Subcutaneous abdominal adipose tissue (tissue), 5 donors: Measurements from ENCODE around the gene CNTNAP2.

Experiments
- H3K27ac ChIP-seq: one replicate; pipeline ENCODE4 v1.7.0; 2013; ENCODE audit warnings: low read depth, mild to moderate bottlenecking, inconsistent platforms, low read length, moderate library complexity
- H3K27me3 ChIP-seq, 5 donors: one replicate each; pipeline ENCODE4 v1.7.0; 2013; ENCODE audit warnings: low read length in 5 of 5, inconsistent platforms in 1 of 5; ENCODE audit not compliant: control insufficient read depth in 5 of 5, insufficient read depth in 4 of 5
- H3K36me3 ChIP-seq, 5 donors: one replicate each; pipeline ENCODE4 v1.7.0; 2013; ENCODE audit warnings: low read length in 5 of 5; ENCODE audit not compliant: control insufficient read depth in 5 of 5, insufficient read depth in 5 of 5
- H3K4me1 ChIP-seq, 5 donors: one replicate each; pipeline ENCODE4 v1.7.0; 2013; ENCODE audit warnings: low read length in 5 of 5, mild to moderate bottlenecking in 3 of 5, moderate library complexity in 1 of 5; ENCODE audit not compliant: control insufficient read depth in 5 of 5, insufficient read depth in 5 of 5
- H3K4me3 ChIP-seq, 5 donors: one replicate each; pipeline ENCODE4 v1.7.0; 2013; ENCODE audit warnings: low read length in 5 of 5, low read depth in 1 of 5
- H3K9ac ChIP-seq, 5 donors: one replicate each; pipeline ENCODE4 v1.7.0; 2013; ENCODE audit warnings: low read length in 5 of 5, mild to moderate bottlenecking in 4 of 5, moderate library complexity in 3 of 5
- H3K9me3 ChIP-seq, 5 donors: one replicate each; pipeline ENCODE4 v1.7.0; 2013; ENCODE audit warnings: low read length in 5 of 5; ENCODE audit not compliant: control insufficient read depth in 5 of 5
- donor health status: healthy.
- donor health status: healthy.
- donor health status: healthy.
- donor health status: healthy.
- donor health status: healthy.

CNTNAP2 gene

DNA sequence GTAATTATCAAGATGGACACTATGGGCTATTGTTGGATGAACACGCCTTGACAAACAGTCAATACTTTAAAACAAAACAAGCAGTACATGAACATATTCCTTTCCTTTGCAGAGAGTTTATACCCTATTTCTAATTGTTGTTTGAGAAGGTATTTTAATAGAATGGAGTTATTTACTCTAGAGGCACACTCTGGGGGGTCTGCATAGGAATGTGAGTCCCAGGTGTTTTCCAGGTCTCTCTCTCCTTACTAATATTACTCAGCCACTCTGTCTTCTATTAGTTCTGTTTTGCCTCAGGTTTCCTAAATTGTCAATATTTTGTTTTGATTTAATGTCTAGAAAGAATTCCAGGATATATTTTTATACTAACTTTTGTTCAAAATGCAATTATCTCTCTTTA, 1091.4 kb downstream of the CNTNAP2 start:
- Histone ChIP-seq H3K27me3 (no peaks in the 10 kb centered on the region), H3K36me3 (no peaks in the 10 kb centered on the region), H3K9ac (no peak overlapping the region)

DNA sequence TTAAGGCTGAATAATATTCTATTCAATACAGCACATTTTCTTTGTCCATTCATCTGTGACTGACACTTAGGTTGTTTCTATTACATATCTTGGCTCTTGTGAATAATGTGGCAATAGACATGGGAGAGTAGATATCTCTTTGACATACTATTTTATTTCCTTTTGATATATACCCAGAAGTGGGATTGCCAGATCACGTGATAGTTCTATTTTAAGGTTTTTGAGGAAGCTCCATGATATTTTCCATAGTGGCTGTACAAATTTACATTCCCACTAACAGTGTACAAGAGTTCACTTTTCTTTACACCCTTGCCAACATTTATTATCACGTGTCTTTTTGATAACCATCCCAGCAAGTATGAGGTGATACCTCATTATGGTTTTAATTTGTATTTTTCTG, 1114.7 kb downstream of the CNTNAP2 start:
- Histone ChIP-seq H3K4me3 (no peak overlapping the region), H3K27me3 (no peaks in the 10 kb centered on the region), H3K27ac (no peak overlapping the region), H3K9me3 (no peaks in the 10 kb centered on the region), H3K9ac (no peak overlapping the region), H3K36me3 (no peaks in the 10 kb centered on the region), H3K4me1 (no peaks in the 10 kb centered on the region)

More for the DNA sequence above, 1091.4 kb downstream of the CNTNAP2 start:
- no peak overlapping the region for H3K4me3 ChIP-seq
- H3K27ac ChIP-seq, result no peak overlapping the region
- peaks cover 0 to 6% (median 0%) of the 10 kb centered on the region in 5 donors for H3K9me3 ChIP-seq
- no peaks in the 10 kb centered on the region for H3K4me1 ChIP-seq

DNA sequence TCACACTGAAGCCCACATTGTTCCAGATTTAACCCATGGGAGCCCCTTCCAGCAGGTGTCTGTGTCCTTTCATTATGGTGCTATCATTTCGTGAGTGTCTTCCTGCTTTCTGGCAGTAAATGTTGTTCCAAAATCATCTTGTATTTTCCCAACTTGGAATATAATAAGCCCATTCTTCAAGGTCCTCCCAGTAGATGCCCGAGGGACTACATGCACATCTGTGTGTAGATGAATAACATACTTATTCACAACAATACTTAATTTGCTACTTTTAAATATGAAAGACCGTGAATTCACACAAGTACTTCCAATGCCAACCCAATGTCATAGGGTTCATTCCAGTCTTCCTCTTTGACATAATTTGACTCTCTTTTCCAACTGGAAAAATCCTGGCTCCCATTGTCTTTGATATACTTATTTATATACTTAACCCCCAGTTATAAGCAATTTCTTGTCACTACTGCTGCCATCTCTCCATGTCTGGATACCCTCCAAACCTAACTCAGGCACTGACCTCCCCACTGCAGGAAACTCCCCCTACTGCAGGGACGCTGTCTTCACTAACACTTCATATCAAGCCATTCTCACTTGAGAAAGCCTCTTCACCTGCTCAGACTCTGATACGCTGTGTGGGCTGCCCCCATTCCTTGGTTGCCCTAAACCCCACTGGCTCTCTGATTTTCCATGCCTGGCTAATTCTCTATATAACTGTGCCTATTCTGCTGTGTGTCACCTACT, 1119.2 kb downstream of the CNTNAP2 start:
- Histone ChIP-seq H3K9me3 (no peaks in the 10 kb centered on the region), H3K4me3 (no peak overlapping the region), H3K27ac (no peak overlapping the region)

DNA sequence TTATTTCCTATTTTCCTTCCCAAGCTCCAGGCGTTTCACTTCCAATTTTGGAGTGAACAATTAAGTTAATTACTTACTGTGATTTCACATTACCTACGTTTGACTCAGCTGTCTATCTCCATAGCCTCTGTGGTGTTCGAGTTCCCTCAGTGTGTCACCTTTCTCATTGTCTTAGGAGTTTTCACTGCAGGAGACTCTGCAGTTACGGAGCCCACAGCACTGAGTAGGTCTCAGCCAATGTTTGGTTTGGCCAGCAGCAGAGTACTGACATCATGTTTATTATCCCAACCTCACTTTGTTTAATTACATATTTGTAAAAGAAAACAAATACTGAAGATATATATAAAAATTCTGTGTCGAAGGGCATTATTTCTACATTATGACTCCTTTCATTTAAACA, 1123.9 kb downstream of the CNTNAP2 start:
- Histone ChIP-seq H3K27ac (no peak overlapping the region), H3K9ac (no peak overlapping the region), H3K9me3 (no peaks in the 10 kb centered on the region), H3K4me3 (no peak overlapping the region), H3K36me3 (no peaks in the 10 kb centered on the region), H3K27me3 (no peaks in the 10 kb centered on the region), H3K4me1 (no peaks in the 10 kb centered on the region)

More for the DNA sequence above, 1119.2 kb downstream of the CNTNAP2 start:
- H3K9ac ChIP-seq, result no peak overlapping the region
- H3K36me3 ChIP-seq, result no peaks in the 10 kb centered on the region
- H3K4me1 ChIP-seq, result no peaks in the 10 kb centered on the region
- no peaks in the 10 kb centered on the region for H3K27me3 ChIP-seq

GRCh38 chr7:147245274-147245673, 1128.7 kb downstream of the CNTNAP2 start:
- H3K4me1 ChIP-seq, result no peaks in the 10 kb centered on the region
- no peak overlapping the region for H3K4me3 ChIP-seq
- H3K9ac ChIP-seq, result no peak overlapping the region
- H3K9me3 ChIP-seq, result no peaks in the 10 kb centered on the region
- no peaks in the 10 kb centered on the region for H3K36me3 ChIP-seq
- H3K27me3 ChIP-seq, result no peaks in the 10 kb centered on the region
- H3K27ac ChIP-seq, result no peak overlapping the region

DNA sequence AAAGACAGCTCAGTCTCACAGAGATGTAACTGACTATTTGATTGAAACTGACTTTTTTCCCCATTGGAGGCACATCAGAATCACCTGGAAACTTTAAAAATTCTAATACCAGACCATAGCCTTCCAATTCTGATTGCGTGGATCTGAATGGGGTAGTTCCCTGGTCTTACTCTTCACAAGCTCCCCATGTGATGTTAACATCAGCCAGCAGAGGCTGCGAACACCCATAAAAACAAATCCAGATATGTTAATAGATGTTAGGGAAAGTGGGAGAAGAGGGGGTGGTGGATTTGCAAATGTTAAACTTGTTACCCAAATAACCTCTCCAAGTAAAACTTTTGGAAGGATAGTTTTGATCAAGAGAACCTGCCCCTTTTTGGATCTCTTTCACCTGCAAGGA, 1133.4 kb downstream of the CNTNAP2 start:
- no peaks in the 10 kb centered on the region for H3K27me3 ChIP-seq
- H3K9ac ChIP-seq, result no peak overlapping the region
- H3K27ac ChIP-seq, result no peak overlapping the region
- no peaks in the 10 kb centered on the region for H3K9me3 ChIP-seq
- no peak overlapping the region for H3K4me3 ChIP-seq
- H3K36me3 ChIP-seq, result no peaks in the 10 kb centered on the region
- H3K4me1 ChIP-seq, result no peaks in the 10 kb centered on the region

DNA sequence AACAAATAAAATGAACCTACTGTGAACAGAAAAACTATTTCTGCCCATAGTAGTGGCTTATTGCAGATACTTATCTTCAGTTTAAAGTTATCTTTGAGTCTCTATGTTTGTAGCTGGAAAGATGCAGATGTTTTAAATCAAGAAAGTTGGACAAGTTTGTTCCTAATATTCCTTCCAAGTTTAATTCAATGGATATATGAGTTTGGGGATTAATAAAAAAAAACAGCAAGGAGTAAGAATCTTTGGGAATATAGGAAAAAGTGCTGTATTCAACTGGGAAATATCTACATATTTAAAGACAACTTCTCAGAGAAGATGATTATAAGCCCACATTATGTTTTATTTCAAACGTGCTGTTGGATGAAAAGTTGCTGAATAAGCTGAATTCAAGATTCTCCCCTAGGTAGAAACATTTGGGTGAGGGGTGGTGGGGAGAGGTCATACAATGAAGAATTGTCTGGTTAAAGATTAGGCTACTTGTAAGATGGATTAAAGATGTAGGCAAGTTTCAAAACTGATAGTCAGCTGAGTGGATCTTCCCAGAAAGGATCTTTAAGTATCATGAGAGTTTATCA, 1135.2 kb downstream of the CNTNAP2 start:
- no peak overlapping the region for H3K27ac ChIP-seq
- H3K4me1 ChIP-seq, result no peaks in the 10 kb centered on the region
- no peak overlapping the region for H3K4me3 ChIP-seq
- H3K9ac ChIP-seq, result no peak overlapping the region
- H3K9me3 ChIP-seq, result no peaks in the 10 kb centered on the region
- H3K36me3 ChIP-seq, result no peaks in the 10 kb centered on the region
- no peaks in the 10 kb centered on the region for H3K27me3 ChIP-seq

GRCh38 chr7:147261693-147262092, 1145.1 kb downstream of the CNTNAP2 start:
- Histone ChIP-seq H3K9me3 (peaks cover 0 to 4% (median 0%) of the 10 kb centered on the region in 5 donors), H3K36me3 (no peaks in the 10 kb centered on the region), H3K4me1 (no peaks in the 10 kb centered on the region), H3K9ac (no peak overlapping the region), H3K4me3 (no peak overlapping the region), H3K27me3 (no peaks in the 10 kb centered on the region), H3K27ac (no peak overlapping the region)

- H3K36me3 ChIP-seq, result no peaks in the 10 kb centered on the region
- peaks cover 0 to 4% (median 0%) of the 10 kb centered on the region in 5 donors for H3K9me3 ChIP-seq
- no peaks in the 10 kb centered on the region for H3K27me3 ChIP-seq
- H3K4me1 ChIP-seq, result no peaks in the 10 kb centered on the region
- no peak overlapping the region for H3K27ac ChIP-seq
- no peak overlapping the region for H3K9ac ChIP-seq
- no peak overlapping the region for H3K4me3 ChIP-seq
Observed at GRCh38 chr7:147265528-147265927, 1148.9 kb downstream of the CNTNAP2 start.

DNA sequence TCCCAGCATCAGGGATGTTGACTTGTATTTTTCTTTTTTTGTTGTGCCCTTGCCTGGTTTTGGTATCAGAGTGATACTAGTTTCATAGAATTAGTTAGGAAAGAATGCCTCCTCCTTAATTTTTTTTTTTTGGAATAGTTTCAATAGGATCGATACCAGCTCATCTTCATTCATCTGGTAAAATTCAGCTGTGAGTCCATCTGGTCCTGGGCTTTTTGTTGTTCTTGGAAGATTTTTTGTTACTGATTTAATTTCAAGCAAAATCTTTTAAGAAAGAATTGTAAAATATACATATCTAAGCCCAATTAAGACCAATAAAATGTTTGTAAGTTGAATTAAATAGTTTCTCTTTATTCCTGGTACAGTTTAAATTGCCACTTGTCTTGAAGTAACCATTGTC, 1159.5 kb downstream of the CNTNAP2 start:
- Histone ChIP-seq H3K9me3 (peaks cover 0 to 4% (median 0%) of the 10 kb centered on the region in 5 donors), H3K27me3 (no peaks in the 10 kb centered on the region), H3K4me1 (no peaks in the 10 kb centered on the region), H3K36me3 (no peaks in the 10 kb centered on the region), H3K9ac (no peak overlapping the region), H3K4me3 (no peak overlapping the region), H3K27ac (no peak overlapping the region)
